Endothelial cell of umbilical vein (primary cell): Measurements from ENCODE around the gene HEXIM2. TPM values are rescaled to one million over a fixed set of nuclear protein-coding genes. Genes with fewer than 3 reads are reported as not detected.

ENCODE experiments used
- BruUV-seq: library from RNA; stranded (reverse); fragments of 400-500 nt; replicated peaks from 2 replicates; lab custom pipeline; 2021; lab: Mats Ljungman, UMichigan
- CTCF ChIA-PET: fragments of 300-600, 350-600 bp; sonication (Branson Sonifier 250); formaldehyde crosslinking; loops from one replicate; lab custom pipeline; 2021; ENCODE audit warnings: antibody characterized with exemption, inconsistent platforms; lab: Charles Lee
- POLR2A ChIA-PET: fragments of 300-600, 350-600 bp; sonication (Branson Sonifier 250); formaldehyde crosslinking; loops from one replicate; lab custom pipeline; 2021; ENCODE audit warnings: antibody characterized with exemption, inconsistent platforms; lab: Charles Lee
- DNase-seq: peaks from one replicate; pipeline ENCODE4 v3.0.0-alpha.2; 2011; ENCODE audit warnings: low read depth, low spot score
- FAIRE-seq: peaks from 2 replicates; lab custom pipeline; 2011; peaks lifted over from hg19 to GRCh38; lab: Jason Lieb, UNC
- H2AFZ ChIP-seq: 2 replicates; pipeline ENCODE4 v1.6.0; 2012; ENCODE audit warnings: low read depth, low read length, control low read depth, inconsistent platforms
- H3K27ac ChIP-seq: 2 replicates; pipeline ENCODE4 v1.5.1; 2011; ENCODE audit warnings: low read depth, mild to moderate bottlenecking, control low read depth, low read length, moderate library complexity; ENCODE audit not compliant: insufficient read depth
- H3K27me3 ChIP-seq, 2 experiments: 2 replicates each; pipeline versions ENCODE4 v1.6.0 to v1.6.1; 2011; ENCODE audit warnings: low read length in 2 of 2, mixed read lengths in 1 of 2; ENCODE audit not compliant: control insufficient read depth in 2 of 2, insufficient read depth in 2 of 2
- H3K36me3 ChIP-seq, 2 experiments: 2 replicates in 1 of 2; 3 replicates in 1 of 2; pipeline ENCODE4 v1.5.1; 2011; ENCODE audit warnings: low read length in 2 of 2, mild to moderate bottlenecking in 1 of 2, moderate library complexity in 1 of 2; ENCODE audit not compliant: control insufficient read depth in 2 of 2, insufficient read depth in 2 of 2; ENCODE audit errors: extremely low read depth in 1 of 2
- H3K4me1 ChIP-seq: 3 replicates; pipeline ENCODE4 v1.5.1; 2011; ENCODE audit warnings: mild to moderate bottlenecking, low read length; ENCODE audit not compliant: control insufficient read depth, insufficient read depth; ENCODE audit errors: extremely low read depth
- H3K4me2 ChIP-seq: 2 replicates; pipeline ENCODE4 v1.6.1; 2011; ENCODE audit warnings: low read length, control low read depth, mixed read lengths; ENCODE audit not compliant: insufficient read depth
- H3K4me3 ChIP-seq, 3 experiments: fragments of 200-600 bp in 1 of 3; sonication (generic), shearing (Covaris generic) in 1 of 3; replicated peaks in 1 of 3; 2 replicates each; pipeline ENCODE4 v1.5.1; 2011 to 2016; ENCODE audit warnings: control low read depth in 3 of 3, low read length in 3 of 3, mild to moderate bottlenecking in 2 of 3, inconsistent platforms in 1 of 3, low read depth in 1 of 3, moderate library complexity in 1 of 3; ENCODE audit not compliant: insufficient read depth in 1 of 3
- H3K79me2 ChIP-seq: 2 replicates; pipeline ENCODE4 v1.6.0; 2012; ENCODE audit warnings: low read length, inconsistent platforms; ENCODE audit not compliant: control insufficient read depth, insufficient read depth
- H3K9ac ChIP-seq: replicated peaks from 2 replicates; pipeline ENCODE3; 2011; ENCODE audit warnings: low read length, control low read depth; ENCODE audit not compliant: insufficient read depth; ENCODE audit errors: extremely low read depth
- H3K9me1 ChIP-seq: replicated peaks from 3 replicates; pipeline ENCODE4 v1.6.0; 2011; ENCODE audit warnings: mild to moderate bottlenecking, low read length; ENCODE audit not compliant: control insufficient read depth, insufficient read depth; ENCODE audit errors: extremely low read depth
- H3K9me3 ChIP-seq: replicated peaks from 2 replicates; pipeline ENCODE4 v1.5.1; 2012; ENCODE audit warnings: low read length, inconsistent platforms; ENCODE audit not compliant: control insufficient read depth, insufficient read depth
- H4K20me1 ChIP-seq: replicated peaks from 2 replicates; pipeline ENCODE3; 2011; ENCODE audit warnings: mild to moderate bottlenecking, low read length; ENCODE audit not compliant: control insufficient read depth, insufficient read depth; ENCODE audit errors: extremely low read depth
- EZH2 ChIP-seq: IDR thresholded peaks from 2 replicates; pipeline ENCODE4 v1.6.1; 2012; ENCODE audit warnings: borderline replicate concordance, low read depth, mild to moderate bottlenecking, moderate library complexity, low read length, inconsistent platforms; ENCODE audit not compliant: severe bottlenecking
- FOS ChIP-seq: IDR thresholded peaks from 2 replicates; pipeline ENCODE4 v1.6.1; 2011; ENCODE audit warnings: mild to moderate bottlenecking, low read length, moderate library complexity, borderline replicate concordance; ENCODE audit not compliant: insufficient read depth
- GATA2 ChIP-seq: IDR thresholded peaks from 2 replicates; pipeline ENCODE4 v1.7.0; 2011; ENCODE audit warnings: low read depth, mild to moderate bottlenecking, moderate library complexity, mixed read lengths, low read length; ENCODE audit not compliant: insufficient read length, insufficient read depth
- JUN ChIP-seq: IDR thresholded peaks from 2 replicates; pipeline ENCODE4 v1.6.1; 2011; ENCODE audit warnings: borderline replicate concordance, low read depth; ENCODE audit not compliant: insufficient read length, insufficient read depth
- MYC ChIP-seq: IDR thresholded peaks from one replicate; pipeline ENCODE4 v1.6.1; 2011; ENCODE audit warnings: mild to moderate bottlenecking, low read depth, low read length
- POLR2A ChIP-seq: IDR thresholded peaks from 2 replicates; pipeline ENCODE4 v1.6.1; 2012; ENCODE audit warnings: low read depth, mild to moderate bottlenecking, control low read depth, low read length
- POLR2AphosphoS5 ChIP-seq: IDR thresholded peaks from 2 replicates; pipeline ENCODE4 v1.6.1; 2012; ENCODE audit warnings: low read depth, mild to moderate bottlenecking, control low read depth, low read length, moderate library complexity; ENCODE audit not compliant: insufficient read depth
- dilution Hi-C: fragments of 300-500 bp; cut with MboI; formaldehyde crosslinking; loops from one replicate; pipeline ENCODE4 v1.15.0; 2019; ENCODE audit warnings: low sequenced_read_pairs; ENCODE audit not compliant: extremely low pct_ligation_motif_present
- intact Hi-C: fragments of 100-400 bp; cut with micrococcal nuclease; formaldehyde crosslinking; loops from one replicate; pipeline ENCODE4 v1.10.0; 2022
- polyA plus RNA-seq, 4 experiments: library from polyadenylated mRNA; depleted of rRNA in 3 of 4; stranded (reverse) in 3 of 4; unstranded in 1 of 4; fragments of >200 nt; gene quantifications; 2 replicates each; pipeline versions ENCODE4 v1.2.1 to v1.2.3, GENCODE V29; 2011 to 2012; ENCODE audit warnings: missing spikeins in 1 of 4
- total RNA-seq: library from RNA; stranded (reverse); gene quantifications from 2 replicates; pipeline ENCODE4 v1.2.3, GENCODE V29; 2021
- TF ChIP-seq, protein P1 (sequence below), 2 donors: IDR thresholded peaks; 1 replicate in 1 of 2; 2 replicates in 1 of 2; pipeline ENCODE4 v1.5.1; 2011; ENCODE audit warnings: low read length in 2 of 2, mild to moderate bottlenecking in 2 of 2, moderate library complexity in 2 of 2, control low read depth in 1 of 2, inconsistent platforms in 1 of 2, low read depth in 1 of 2; ENCODE audit not compliant: insufficient read depth in 1 of 2; ENCODE audit errors: extremely low read depth in 1 of 2
- TF ChIP-seq, protein P2 (sequence below): IDR thresholded peaks from 2 replicates; pipeline ENCODE4 v1.6.1; 2011; ENCODE audit not compliant: insufficient read depth, insufficient read length

Gene HEXIM2
- total and polyA plus RNA-seq, 2 donors (not counting 3 experiments of a cell fraction or from before 2014, with no cell fraction given), result 2.9 to 3.8 TPM

DNA sequence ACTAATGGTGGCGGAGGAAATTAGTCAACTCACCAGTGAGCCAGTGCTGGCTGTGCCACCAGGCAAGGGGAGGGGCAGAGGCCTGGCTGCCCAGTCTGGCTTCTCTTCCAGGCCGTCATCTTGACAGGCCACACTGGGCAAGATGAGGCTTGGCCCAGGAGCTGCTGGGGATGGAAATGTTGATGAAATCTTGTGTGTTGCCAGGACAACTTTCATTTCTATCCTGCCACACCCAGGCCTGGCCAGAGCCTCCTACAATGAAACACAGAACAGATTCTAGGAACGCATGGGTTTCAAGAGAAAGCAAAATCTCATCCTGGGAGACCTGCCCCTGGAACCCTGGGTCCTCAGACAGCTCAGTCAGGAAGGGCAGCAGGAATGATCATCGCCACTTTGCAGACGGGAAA is 9.3 kb downstream of the HEXIM2 start:
- POLR2A ChIA-PET, result no interaction called here
- no peaks in the 10 kb centered on the region for H4K20me1 ChIP-seq
- FAIRE-seq, result peak; percentile 72
- no peaks in the 10 kb centered on the region for H3K9me1 ChIP-seq
- CTCF ChIA-PET, result interaction anchor here (0.6 to 4.1 kb wide), 3 partner anchors 19 to 36 kb away, joined by 3 to 34 read pairs (median 3); partner anchors contain the start of gene ACBD4
- peaks cover 14% of the 10 kb centered on the region for H3K4me1 ChIP-seq
- no peak overlapping the region for H3K4me2 ChIP-seq
- no peaks in the 10 kb centered on the region for H3K79me2 ChIP-seq
- DNase-seq, result peak; percentile 32
- peak overlapping the region; percentile 75 for H2AFZ ChIP-seq
- intact Hi-C loops, result no loop called here
- dilution Hi-C loops, result no loop called here
- no peaks in the 10 kb centered on the region for H3K27me3 ChIP-seq
- H3K27ac ChIP-seq, result peak overlapping the region; percentile 13
- TF ChIP-seq EZH2 (no peak), FOS (no peak)
- H3K36me3 ChIP-seq, result no peaks in the 10 kb centered on the region
- no peaks in the 10 kb centered on the region for H3K9me3 ChIP-seq
- no peak overlapping the region for H3K4me3 ChIP-seq
- H3K9ac ChIP-seq, result no peak overlapping the region
- no TSS peak for BruUV-seq

DNA sequence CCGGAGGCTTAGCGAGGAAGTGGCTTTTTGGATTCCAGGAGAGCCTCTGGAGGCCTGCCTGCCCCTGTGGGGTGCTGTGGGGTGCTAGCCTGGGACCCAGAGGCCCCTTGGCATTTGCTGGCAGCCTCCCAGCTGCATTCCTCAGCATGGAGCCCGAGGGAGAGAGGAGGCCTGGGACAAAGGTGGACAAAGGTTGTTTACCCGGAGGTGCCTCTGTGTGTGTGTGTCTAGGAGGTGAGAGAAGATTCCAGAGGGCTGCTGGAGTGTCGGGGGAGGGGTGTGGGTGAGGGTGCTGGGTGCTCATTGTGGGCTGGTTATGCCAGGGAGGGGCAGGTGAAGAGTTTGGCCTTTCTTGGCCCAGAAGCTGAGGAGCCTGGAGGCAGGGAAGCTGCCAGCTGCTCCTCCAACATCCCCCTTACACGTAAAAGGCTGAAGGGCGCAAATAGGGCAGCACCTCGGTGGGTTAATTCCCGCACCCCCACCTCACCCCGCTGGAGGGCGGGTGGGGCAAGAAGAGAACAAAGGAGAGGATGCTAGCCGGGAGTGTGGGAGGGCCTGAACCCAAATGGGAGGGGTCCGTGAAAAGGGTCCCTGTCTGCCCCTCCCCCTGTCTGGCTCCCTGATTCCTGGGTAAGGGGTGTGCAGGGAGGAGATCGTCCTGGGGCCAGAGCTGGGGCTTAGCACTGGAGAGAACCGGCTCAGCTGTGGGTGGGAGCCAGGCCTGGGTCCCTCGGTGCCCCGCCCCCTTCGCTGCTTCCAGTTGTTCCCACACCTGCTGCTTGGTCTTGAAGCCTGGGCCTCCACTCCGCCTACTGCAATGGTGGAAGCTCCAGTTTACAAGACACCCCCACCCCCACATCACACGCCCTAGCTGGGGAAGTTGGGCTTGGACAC is 9.9 kb downstream of the HEXIM2 start:
- BruUV-seq, result no TSS peak
- H3K4me3 ChIP-seq, result no peak overlapping the region
- no peaks in the 10 kb centered on the region for H3K9me3 ChIP-seq
- no peaks in the 10 kb centered on the region for H3K9me1 ChIP-seq
- peaks cover 14% of the 10 kb centered on the region for H3K4me1 ChIP-seq
- intact Hi-C loops (no loop called here), dilution Hi-C loops (no loop called here)
- H3K36me3 ChIP-seq, result no peaks in the 10 kb centered on the region
- POLR2A ChIA-PET, result interaction anchor here (2.7 kb wide), 1 partner anchor 23 kb away, joined by 10 read pairs; the partner anchor contains the start of gene HEXIM1
- no peak overlapping the region for H3K4me2 ChIP-seq
- H3K79me2 ChIP-seq, result no peaks in the 10 kb centered on the region
- no peak for DNase-seq
- FAIRE-seq, result no peak
- no peaks in the 10 kb centered on the region for H3K27me3 ChIP-seq
- no peaks in the 10 kb centered on the region for H4K20me1 ChIP-seq
- TF ChIP-seq POLR2A (no peak), JUN (no peak), POLR2AphosphoS5 (no peak), FOS (no peak), EZH2 (no peak), MYC (no peak), GATA2 (no peak)
- TF ChIP-seq, protein P1, sequence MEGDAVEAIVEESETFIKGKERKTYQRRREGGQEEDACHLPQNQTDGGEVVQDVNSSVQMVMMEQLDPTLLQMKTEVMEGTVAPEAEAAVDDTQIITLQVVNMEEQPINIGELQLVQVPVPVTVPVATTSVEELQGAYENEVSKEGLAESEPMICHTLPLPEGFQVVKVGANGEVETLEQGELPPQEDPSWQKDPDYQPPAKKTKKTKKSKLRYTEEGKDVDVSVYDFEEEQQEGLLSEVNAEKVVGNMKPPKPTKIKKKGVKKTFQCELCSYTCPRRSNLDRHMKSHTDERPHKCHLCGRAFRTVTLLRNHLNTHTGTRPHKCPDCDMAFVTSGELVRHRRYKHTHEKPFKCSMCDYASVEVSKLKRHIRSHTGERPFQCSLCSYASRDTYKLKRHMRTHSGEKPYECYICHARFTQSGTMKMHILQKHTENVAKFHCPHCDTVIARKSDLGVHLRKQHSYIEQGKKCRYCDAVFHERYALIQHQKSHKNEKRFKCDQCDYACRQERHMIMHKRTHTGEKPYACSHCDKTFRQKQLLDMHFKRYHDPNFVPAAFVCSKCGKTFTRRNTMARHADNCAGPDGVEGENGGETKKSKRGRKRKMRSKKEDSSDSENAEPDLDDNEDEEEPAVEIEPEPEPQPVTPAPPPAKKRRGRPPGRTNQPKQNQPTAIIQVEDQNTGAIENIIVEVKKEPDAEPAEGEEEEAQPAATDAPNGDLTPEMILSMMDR (IDR thresholded peaks at IDR 0.05; ENCODE audit: extremely low read depth in 1 of 2, insufficient read depth in 1 of 2, low read depth in 1 of 2, low read length in 2 of 2), result no peak
- TF ChIP-seq, protein P2, sequence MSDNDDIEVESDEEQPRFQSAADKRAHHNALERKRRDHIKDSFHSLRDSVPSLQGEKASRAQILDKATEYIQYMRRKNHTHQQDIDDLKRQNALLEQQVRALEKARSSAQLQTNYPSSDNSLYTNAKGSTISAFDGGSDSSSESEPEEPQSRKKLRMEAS, result no peak
- peak overlapping the region; percentile 75 for H2AFZ ChIP-seq
- H3K27ac ChIP-seq, result peak overlapping the region; percentile 13
- CTCF ChIA-PET, result interaction anchor here (0.6 to 4.1 kb wide), 5 partner anchors 10 to 36 kb away, joined by 3 to 34 read pairs (median 6); partner anchors contain the start of gene ACBD4
- H3K9ac ChIP-seq, result no peak overlapping the region
